ENCODE results near the gene GOLGA1.
A peak's percentile ranks its signal among the peaks of the same experiment; 100 is the strongest.
"Not testable (repeated sequence)": the region's sequence is repeated elsewhere in the genome, so short reads cannot be mapped to it uniquely, and the experiment has no call there.

The GOLGA1 gene

GRCh38 chr9:124843456-124844034 lies 97.3 kb downstream of the GOLGA1 start:
- DNase-seq (ENCODE audit: low spot score): no peak
- in situ Hi-C loops (cut with MboI; ENCODE audit: low pct_unique_long_range_greater_than_20kb, low sequenced_read_pairs, unreplicated experiment): loop anchor here (10.0 kb wide), 1 partner anchor 49 kb away; no protein-coding TSS in a partner anchor
- TF ChIP-seq CTCF (IDR thresholded peaks at IDR 0.05; ENCODE audit: extremely low read depth, insufficient read depth, missing control alignments): no peak

- in situ Hi-C loops (cut with MboI; ENCODE audit: low pct_unique_long_range_greater_than_20kb, low sequenced_read_pairs, unreplicated experiment): loop anchor here (10.0 kb wide), 1 partner anchor 46 kb away; no protein-coding TSS in a partner anchor
- DNase-seq (ENCODE audit: low spot score): no peak
- TF ChIP-seq CTCF (IDR thresholded peaks at IDR 0.05; ENCODE audit: extremely low read depth, insufficient read depth, missing control alignments): no peak
These were observed 99.6 kb downstream of the GOLGA1 start for GRCh38 chr9:124841075-124841821.

- no peak for DNase-seq (ENCODE audit: low spot score)
- in situ Hi-C loops (cut with MboI; ENCODE audit: low pct_unique_long_range_greater_than_20kb, low sequenced_read_pairs, unreplicated experiment): loop anchor here (10.0 kb wide), 1 partner anchor 46 kb away; no protein-coding TSS in a partner anchor
- peak; percentile 31 for TF ChIP-seq CTCF (IDR thresholded peaks at IDR 0.05; ENCODE audit: extremely low read depth, insufficient read depth, missing control alignments)
These were observed 100.5 kb downstream of the GOLGA1 start for GRCh38 chr9:124840300-124840833.

GRCh38 chr9:124839612-124840299 lies 101.1 kb downstream of the GOLGA1 start:
- in situ Hi-C loops (cut with MboI; ENCODE audit: low pct_unique_long_range_greater_than_20kb, low sequenced_read_pairs, unreplicated experiment): loop anchor here (10.0 kb wide), 1 partner anchor 45 kb away; no protein-coding TSS in a partner anchor
- peak; percentile 25 for TF ChIP-seq CTCF (IDR thresholded peaks at IDR 0.05; ENCODE audit: extremely low read depth, insufficient read depth, missing control alignments)
- no peak for DNase-seq (ENCODE audit: low spot score)

GRCh38 chr9:124838567-124839275 lies 102.2 kb downstream of the GOLGA1 start:
- DNase-seq (ENCODE audit: low spot score); in situ Hi-C loops (cut with MboI; ENCODE audit: low pct_unique_long_range_greater_than_20kb, low sequenced_read_pairs, unreplicated experiment): not testable (repeated sequence)

GRCh38 chr9:124838132-124838531 lies 102.8 kb downstream of the GOLGA1 start:
- in situ Hi-C loops (cut with MboI; ENCODE audit: low pct_unique_long_range_greater_than_20kb, low sequenced_read_pairs, unreplicated experiment); DNase-seq (ENCODE audit: low spot score): not testable (repeated sequence)

- in situ Hi-C loops (cut with MboI; ENCODE audit: low pct_unique_long_range_greater_than_20kb, low sequenced_read_pairs, unreplicated experiment): no loop called here
- no peak for DNase-seq (ENCODE audit: low spot score)
- no peak for TF ChIP-seq CTCF (IDR thresholded peaks at IDR 0.05; ENCODE audit: extremely low read depth, insufficient read depth, missing control alignments)
These were observed 105.8 kb downstream of the GOLGA1 start for GRCh38 chr9:124835026-124835557.
